Measurements from ENCODE around the gene MYB. TPM values are rescaled to one million over a fixed set of nuclear protein-coding genes. Genes with fewer than 3 reads are reported as not detected.
"Not testable (repeated sequence)": the region's sequence is repeated elsewhere in the genome, so short reads cannot be mapped to it uniquely, and the experiment has no call there.

Gene MYB
- total RNA-seq, 1 donor from 2014 or later, result 1.7 TPM

GRCh38 chr6:135164387-135164786 lies 16.7 kb upstream of the MYB start:
- DNase-seq, result not testable (repeated sequence)

GRCh38 chr6:135165031-135165430 lies 16.1 kb upstream of the MYB start:
- no peak for DNase-seq

GRCh38 chr6:135166515-135166914 lies 14.6 kb upstream of the MYB start:
- no peak for DNase-seq

- DNase-seq, result no peak
These were observed 13.5 kb upstream of the MYB start for GRCh38 chr6:135167617-135168016.

- DNase-seq, result no peak
These were observed 12.3 kb upstream of the MYB start for GRCh38 chr6:135168766-135169165.

GRCh38 chr6:135170238-135170637 lies 10.9 kb upstream of the MYB start:
- no peak for DNase-seq

- no peak for DNase-seq
These were observed 10.3 kb upstream of the MYB start for GRCh38 chr6:135170849-135171248.

- no peak for DNase-seq
These were observed 7.7 kb upstream of the MYB start for GRCh38 chr6:135173242-135173988.

- DNase-seq, result no peak
These were observed 7.1 kb upstream of the MYB start for GRCh38 chr6:135173989-135174484.

GRCh38 chr6:135176058-135176457 lies 5.0 kb upstream of the MYB start:
- no peak for DNase-seq

GRCh38 chr6:135176464-135176863 lies 4.6 kb upstream of the MYB start:
- DNase-seq, result no peak

GRCh38 chr6:135179372-135179771 lies 1.7 kb upstream of the MYB start:
- DNase-seq, result no peak

- no peak for DNase-seq
These were observed 1.1 kb upstream of the MYB start for GRCh38 chr6:135179920-135180541.

GRCh38 chr6:135181333-135182070 lies 394 bp downstream of the MYB start:
- no peak for DNase-seq

- no peak for DNase-seq
These were observed 1.2 kb downstream of the MYB start for GRCh38 chr6:135182071-135183001.

- DNase-seq, result no peak
These were observed 2.0 kb downstream of the MYB start for GRCh38 chr6:135183002-135183531.

GRCh38 chr6:135183532-135184440 lies 2.7 kb downstream of the MYB start:
- no peak for DNase-seq

- no peak for DNase-seq
These were observed 4.4 kb downstream of the MYB start for GRCh38 chr6:135185483-135185882.

- no peak for DNase-seq
These were observed 5.1 kb downstream of the MYB start for GRCh38 chr6:135186255-135186654.

GRCh38 chr6:135187372-135187771 lies 6.3 kb downstream of the MYB start:
- DNase-seq, result no peak

- no peak for DNase-seq
These were observed 7.6 kb downstream of the MYB start for GRCh38 chr6:135188718-135189117.

Data from occipital lobe (tissue), 2 donors.